Measurements from ENCODE around the gene PABPC1L. TPM values are rescaled to one million over a fixed set of nuclear protein-coding genes. Genes with fewer than 3 reads are reported as not detected.

Gene PABPC1L
- total RNA-seq, 1 donor from 2014 or later, result 45.3 TPM

DNA sequence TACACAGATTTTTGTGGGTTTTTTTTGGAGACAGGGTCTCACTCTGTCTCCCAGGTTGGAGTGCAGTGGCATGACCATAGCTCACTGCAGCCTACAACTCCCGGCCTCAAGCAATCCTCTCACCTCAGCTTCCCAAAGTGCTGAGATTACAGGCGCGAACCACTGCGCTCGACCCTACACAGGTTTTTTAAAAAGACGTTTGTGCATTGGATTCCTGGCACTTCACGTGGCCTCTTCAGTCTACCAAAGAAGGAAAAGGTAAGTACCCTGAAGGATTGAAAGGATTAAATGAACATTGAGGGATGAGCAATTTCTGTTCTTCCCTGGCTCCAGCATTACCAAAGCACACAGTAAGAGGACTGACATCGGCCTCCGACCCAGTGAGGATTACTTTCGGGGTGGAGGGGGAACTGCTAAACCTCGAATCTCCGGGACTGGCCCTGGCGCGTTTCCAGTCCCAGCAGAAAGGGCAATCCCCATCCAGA is 24.9 kb upstream of the PABPC1L start:
- Histone ChIP-seq H3K4me1 (peaks cover 24% of the 10 kb centered on the region), H3K79me2 (ENCODE audit: low read depth) (peaks cover 45% of the 10 kb centered on the region), H4K20me1 (ENCODE audit: low read depth) (peaks cover 43% of the 10 kb centered on the region), H2AFZ (replicated peaks) (peak overlapping the region; percentile 88), H3F3A (ENCODE audit: low read depth) (peaks cover 9% of the 10 kb centered on the region), H3K9me3 (ENCODE audit: low read depth) (no peaks in the 10 kb centered on the region), H3K36me3 (no peaks in the 10 kb centered on the region), H3K4me2 (peak overlapping the region; percentile 79), H3K27me3 (no peaks in the 10 kb centered on the region), H3K9ac (no peak overlapping the region), H3K27ac (no peak overlapping the region), H3K4me3 (peak overlapping the region; percentile 81)
- H3K36me3 Mint-ChIP-seq, result peaks cover 2% of the 10 kb centered on the region
- TF ChIP-seq, protein P1, sequence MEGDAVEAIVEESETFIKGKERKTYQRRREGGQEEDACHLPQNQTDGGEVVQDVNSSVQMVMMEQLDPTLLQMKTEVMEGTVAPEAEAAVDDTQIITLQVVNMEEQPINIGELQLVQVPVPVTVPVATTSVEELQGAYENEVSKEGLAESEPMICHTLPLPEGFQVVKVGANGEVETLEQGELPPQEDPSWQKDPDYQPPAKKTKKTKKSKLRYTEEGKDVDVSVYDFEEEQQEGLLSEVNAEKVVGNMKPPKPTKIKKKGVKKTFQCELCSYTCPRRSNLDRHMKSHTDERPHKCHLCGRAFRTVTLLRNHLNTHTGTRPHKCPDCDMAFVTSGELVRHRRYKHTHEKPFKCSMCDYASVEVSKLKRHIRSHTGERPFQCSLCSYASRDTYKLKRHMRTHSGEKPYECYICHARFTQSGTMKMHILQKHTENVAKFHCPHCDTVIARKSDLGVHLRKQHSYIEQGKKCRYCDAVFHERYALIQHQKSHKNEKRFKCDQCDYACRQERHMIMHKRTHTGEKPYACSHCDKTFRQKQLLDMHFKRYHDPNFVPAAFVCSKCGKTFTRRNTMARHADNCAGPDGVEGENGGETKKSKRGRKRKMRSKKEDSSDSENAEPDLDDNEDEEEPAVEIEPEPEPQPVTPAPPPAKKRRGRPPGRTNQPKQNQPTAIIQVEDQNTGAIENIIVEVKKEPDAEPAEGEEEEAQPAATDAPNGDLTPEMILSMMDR (IDR thresholded peaks at IDR 0.05), result no peak
- no peak for TF ChIP-seq EZH2phosphoT487 (IDR thresholded peaks at IDR 0.05)
- no peak for TF ChIP-seq EZH2 (IDR thresholded peaks at IDR 0.05)
- H3K4me3 Mint-ChIP-seq, result peak overlapping the region; percentile 89
- DNase-seq (ENCODE audit: low spot score), result no peak
- peaks cover 29% of the 10 kb centered on the region for H3K4me1 Mint-ChIP-seq
- peak overlapping the region; percentile 44 for H3K27ac Mint-ChIP-seq
- H3K27me3 Mint-ChIP-seq (ENCODE audit: insufficient read depth, low read depth), result peaks cover 9% of the 10 kb centered on the region
- H3K9me3 Mint-ChIP-seq, result no peaks in the 10 kb centered on the region

DNA sequence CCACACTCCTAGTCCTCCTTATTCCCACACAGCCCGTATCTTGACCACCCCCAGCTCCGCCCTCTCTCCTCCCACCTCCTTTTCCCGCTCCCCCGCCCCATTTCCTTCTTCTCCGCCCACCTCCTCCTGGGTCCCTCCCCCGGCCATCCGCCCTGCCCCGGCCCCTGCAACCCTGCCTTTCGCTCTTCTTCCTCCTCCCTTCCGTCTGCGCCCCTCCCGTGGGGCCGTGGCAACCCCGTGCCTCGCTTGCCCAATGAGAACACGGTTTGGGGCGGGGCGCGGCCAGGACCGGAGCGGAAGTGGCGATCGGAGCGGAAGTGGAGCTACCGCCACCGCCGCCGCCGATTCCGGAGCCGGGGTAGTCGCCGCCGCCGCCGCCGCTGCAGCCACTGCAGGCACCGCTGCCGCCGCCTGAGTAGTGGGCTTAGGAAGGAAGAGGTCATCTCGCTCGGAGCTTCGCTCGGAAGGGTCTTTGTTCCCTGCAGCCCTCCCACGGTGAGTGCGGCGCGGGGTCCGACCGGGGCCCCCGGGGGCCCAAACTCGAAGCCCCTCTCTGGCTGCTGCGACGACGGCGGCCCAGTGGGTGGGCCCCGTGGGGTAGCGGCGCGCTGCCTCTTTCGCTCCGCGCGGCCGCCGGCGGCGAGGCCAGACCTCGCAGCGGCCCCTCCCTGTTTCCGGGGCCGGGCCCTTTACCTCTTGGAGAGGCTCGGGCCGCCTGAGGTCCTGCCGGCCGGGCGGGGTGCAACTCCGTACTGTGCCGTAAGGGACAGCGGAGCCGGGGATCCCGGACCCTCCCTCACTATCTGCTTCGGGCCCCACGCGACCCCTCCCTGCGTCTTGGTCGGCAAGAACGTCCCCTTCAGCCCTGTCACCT is 24.2 kb upstream of the PABPC1L start, which contains the start of gene YWHAB:
YWHAB (plus strand) TSS at position 314 of the 874 bp plus-strand sequence. CDS start 15,829 bp downstream, outside the sequence.
- Histone ChIP-seq H3F3A (ENCODE audit: low read depth) (peaks cover 9% of the 10 kb centered on the region), H3K36me3 (no peaks in the 10 kb centered on the region), H3K9me3 (ENCODE audit: low read depth) (no peaks in the 10 kb centered on the region), H3K4me2 (peak within 1 kb of the TSS; percentile 98), H3K9ac (peak within 1 kb of the TSS; percentile 76), H4K20me1 (ENCODE audit: low read depth) (peaks cover 48% of the 10 kb centered on the region), H3K27ac (peak within 1 kb of the TSS; percentile 73), H3K27me3 (no peaks in the 10 kb centered on the region), H3K4me1 (peaks cover 24% of the 10 kb centered on the region), H3K79me2 (ENCODE audit: low read depth) (peaks cover 52% of the 10 kb centered on the region), H3K4me3 (peak within 1 kb of the TSS; percentile 81), H2AFZ (replicated peaks) (peak within 1 kb of the TSS; percentile 88)
- TF ChIP-seq EZH2phosphoT487 (IDR thresholded peaks at IDR 0.05), result no peak
- TF ChIP-seq, protein P1 (IDR thresholded peaks at IDR 0.05), result peak; percentile 11
- TF ChIP-seq EZH2 (IDR thresholded peaks at IDR 0.05), result no peak
- Mint-ChIP-seq H3K36me3 (peaks cover 2% of the 10 kb centered on the region), H3K4me1 (peaks cover 29% of the 10 kb centered on the region), H3K27ac (peak within 1 kb of the TSS; percentile 44), H3K9me3 (no peaks in the 10 kb centered on the region), H3K4me3 (peak within 1 kb of the TSS; percentile 95), H3K27me3 (ENCODE audit: insufficient read depth, low read depth) (peaks cover 9% of the 10 kb centered on the region)
- peak; percentile 99 for DNase-seq (ENCODE audit: low spot score)

DNA sequence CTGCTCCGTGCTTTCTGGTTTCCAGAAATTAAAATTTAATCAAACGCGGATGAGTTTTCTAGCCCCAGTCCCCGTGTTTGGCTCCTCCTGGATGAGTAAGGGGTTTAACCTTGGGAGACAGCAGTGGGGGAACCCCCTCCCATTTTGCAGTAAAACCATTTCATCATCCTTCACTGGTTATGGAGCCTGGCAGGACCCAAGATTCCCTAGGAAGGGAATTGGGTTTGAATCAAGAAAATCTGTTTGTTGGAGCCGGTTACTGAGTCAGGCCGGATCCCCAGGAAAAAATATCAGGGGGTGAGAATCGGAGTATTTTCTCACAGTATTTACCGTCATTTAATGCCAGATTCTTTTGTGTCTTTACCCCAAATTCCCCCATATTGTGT is 23.6 kb upstream of the PABPC1L start:
- Histone ChIP-seq H3F3A (ENCODE audit: low read depth) (peaks cover 9% of the 10 kb centered on the region), H4K20me1 (ENCODE audit: low read depth) (peaks cover 54% of the 10 kb centered on the region), H3K27ac (no peak overlapping the region), H3K9ac (peak overlapping the region; percentile 76), H3K36me3 (no peaks in the 10 kb centered on the region), H3K27me3 (no peaks in the 10 kb centered on the region), H3K4me1 (peaks cover 24% of the 10 kb centered on the region), H3K4me2 (peak overlapping the region; percentile 98), H3K9me3 (ENCODE audit: low read depth) (no peaks in the 10 kb centered on the region), H3K79me2 (ENCODE audit: low read depth) (peaks cover 58% of the 10 kb centered on the region), H2AFZ (replicated peaks) (no peak overlapping the region), H3K4me3 (peak overlapping the region; percentile 81)
- H3K36me3 Mint-ChIP-seq, result peaks cover 2% of the 10 kb centered on the region
- DNase-seq (ENCODE audit: low spot score), result no peak
- peak overlapping the region; percentile 95 for H3K4me3 Mint-ChIP-seq
- H3K27ac Mint-ChIP-seq, result peak overlapping the region; percentile 42
- peaks cover 9% of the 10 kb centered on the region for H3K27me3 Mint-ChIP-seq (ENCODE audit: insufficient read depth, low read depth)
- no peaks in the 10 kb centered on the region for H3K9me3 Mint-ChIP-seq
- H3K4me1 Mint-ChIP-seq, result peaks cover 29% of the 10 kb centered on the region
- TF ChIP-seq EZH2 (IDR thresholded peaks at IDR 0.05), result no peak
- TF ChIP-seq, protein P1 (IDR thresholded peaks at IDR 0.05), result no peak
- TF ChIP-seq EZH2phosphoT487 (IDR thresholded peaks at IDR 0.05), result no peak

Measured in neural progenitor cell (in vitro differentiated cells).